Sigmoid colon (tissue), 4 donors: Measurements from ENCODE around the gene ACTR3.

Experiments used
- CTCF ChIP-seq, 4 experiments: fragments of 450-650 bp in 3 of 4; fragments of 200-600 bp in 1 of 4; IDR thresholded peaks; one replicate each; pipeline ENCODE4 v1.5.1; 2016 to 2019; ENCODE audit warnings: antibody characterized with exemption in 4 of 4, mild to moderate bottlenecking in 3 of 4, moderate library complexity in 2 of 4
- EP300 ChIP-seq, 4 donors: sonication (generic); formaldehyde crosslinking; IDR thresholded peaks; one replicate each; pipeline ENCODE4 v1.6.1; 2017; ENCODE audit warnings: antibody characterized with exemption in 4 of 4
- POLR2A ChIP-seq, 2 donors: fragments of 450-650 bp; IDR thresholded peaks; one replicate each; pipeline ENCODE4 v1.6.1; 2016; ENCODE audit warnings: antibody characterized with exemption in 2 of 2, mild to moderate bottlenecking in 2 of 2, moderate library complexity in 2 of 2
- POLR2AphosphoS5 ChIP-seq, 4 donors: sonication (generic); formaldehyde crosslinking; IDR thresholded peaks; one replicate each; pipeline ENCODE4 v1.6.1; 2017; ENCODE audit warnings: antibody characterized with exemption in 4 of 4

DNA sequence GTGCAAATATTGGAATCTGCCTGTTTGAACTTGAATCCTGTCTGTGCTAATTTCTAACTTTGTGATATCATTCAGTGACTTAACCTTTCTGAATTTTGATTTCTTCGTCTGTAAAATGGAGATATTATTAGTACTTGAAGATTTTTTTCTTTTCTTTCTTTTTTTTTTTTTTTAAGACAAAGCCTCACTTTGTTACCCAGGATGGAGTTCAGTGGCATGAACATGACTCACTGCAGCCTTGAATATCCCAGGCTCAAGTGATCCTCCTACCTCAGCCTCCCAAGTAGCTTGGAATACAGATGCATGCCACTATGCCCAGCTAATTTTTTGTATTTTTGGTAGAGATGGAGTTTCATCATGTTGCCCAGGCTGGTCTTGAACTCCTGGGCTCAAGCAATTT lies 28.3 kb downstream of the ACTR3 start:
- no peak for TF ChIP-seq POLR2A (IDR thresholded peaks at IDR 0.05)
- no peak for TF ChIP-seq CTCF (IDR thresholded peaks at IDR 0.05)
- no peak for TF ChIP-seq POLR2AphosphoS5 (IDR thresholded peaks at IDR 0.05)
- TF ChIP-seq EP300 (IDR thresholded peaks at IDR 0.05) = no peak
